Astrocyte of the cerebellum (primary cell): ENCODE data around the gene WDFY1.

Experiments
- DNase-seq: peaks from one replicate; pipeline ENCODE4 v3.0.0-alpha.2; 2011; ENCODE audit warnings: low read depth
- H3K4me3 ChIP-seq: 2 replicates; pipeline ENCODE4 v1.5.1; 2011; ENCODE audit warnings: mild to moderate bottlenecking, low read depth, low read length, moderate library complexity
- in situ Hi-C: cut with HindIII; loops from 2 replicates; pipeline ENCODE4 v1.10.0; 2017; ENCODE audit warnings: low sequenced_read_pairs
- TF ChIP-seq, protein P1 (sequence below): IDR thresholded peaks from 2 replicates; pipeline ENCODE4 v1.5.1; 2012; ENCODE audit warnings: low read length, low read depth, moderate library complexity, mild to moderate bottlenecking; ENCODE audit errors: missing control alignments

The WDFY1 gene

DNA sequence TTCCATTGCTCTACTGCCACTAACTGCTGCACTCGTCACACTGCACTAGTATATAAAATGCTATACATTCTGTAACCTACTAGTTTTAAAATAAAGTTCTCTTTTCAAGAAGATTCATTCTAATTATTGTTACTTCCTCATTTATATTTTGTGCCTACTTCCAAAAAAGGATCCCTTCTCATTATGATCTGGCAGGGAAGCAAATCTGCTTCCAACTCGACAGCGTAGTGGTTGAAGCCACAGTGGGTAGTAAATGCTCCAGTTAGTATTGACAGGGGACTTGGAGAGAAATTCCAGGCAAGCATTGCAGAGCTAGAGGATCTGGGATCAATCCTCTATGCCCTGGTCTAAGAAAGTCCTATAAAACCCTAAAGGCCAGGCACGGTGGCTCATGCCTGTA is 54.4 kb downstream of the WDFY1 start:
- TF ChIP-seq, protein P1, sequence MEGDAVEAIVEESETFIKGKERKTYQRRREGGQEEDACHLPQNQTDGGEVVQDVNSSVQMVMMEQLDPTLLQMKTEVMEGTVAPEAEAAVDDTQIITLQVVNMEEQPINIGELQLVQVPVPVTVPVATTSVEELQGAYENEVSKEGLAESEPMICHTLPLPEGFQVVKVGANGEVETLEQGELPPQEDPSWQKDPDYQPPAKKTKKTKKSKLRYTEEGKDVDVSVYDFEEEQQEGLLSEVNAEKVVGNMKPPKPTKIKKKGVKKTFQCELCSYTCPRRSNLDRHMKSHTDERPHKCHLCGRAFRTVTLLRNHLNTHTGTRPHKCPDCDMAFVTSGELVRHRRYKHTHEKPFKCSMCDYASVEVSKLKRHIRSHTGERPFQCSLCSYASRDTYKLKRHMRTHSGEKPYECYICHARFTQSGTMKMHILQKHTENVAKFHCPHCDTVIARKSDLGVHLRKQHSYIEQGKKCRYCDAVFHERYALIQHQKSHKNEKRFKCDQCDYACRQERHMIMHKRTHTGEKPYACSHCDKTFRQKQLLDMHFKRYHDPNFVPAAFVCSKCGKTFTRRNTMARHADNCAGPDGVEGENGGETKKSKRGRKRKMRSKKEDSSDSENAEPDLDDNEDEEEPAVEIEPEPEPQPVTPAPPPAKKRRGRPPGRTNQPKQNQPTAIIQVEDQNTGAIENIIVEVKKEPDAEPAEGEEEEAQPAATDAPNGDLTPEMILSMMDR = no peak
- in situ Hi-C loops = no loop called here
- DNase-seq = no peak
- H3K4me3 ChIP-seq = no peak overlapping the region

GRCh38 chr2:223889229-223889628 is 55.9 kb downstream of the WDFY1 start:
- DNase-seq = no peak
- TF ChIP-seq, protein P1 = no peak
- no peak overlapping the region for H3K4me3 ChIP-seq
- in situ Hi-C loops = no loop called here

DNA sequence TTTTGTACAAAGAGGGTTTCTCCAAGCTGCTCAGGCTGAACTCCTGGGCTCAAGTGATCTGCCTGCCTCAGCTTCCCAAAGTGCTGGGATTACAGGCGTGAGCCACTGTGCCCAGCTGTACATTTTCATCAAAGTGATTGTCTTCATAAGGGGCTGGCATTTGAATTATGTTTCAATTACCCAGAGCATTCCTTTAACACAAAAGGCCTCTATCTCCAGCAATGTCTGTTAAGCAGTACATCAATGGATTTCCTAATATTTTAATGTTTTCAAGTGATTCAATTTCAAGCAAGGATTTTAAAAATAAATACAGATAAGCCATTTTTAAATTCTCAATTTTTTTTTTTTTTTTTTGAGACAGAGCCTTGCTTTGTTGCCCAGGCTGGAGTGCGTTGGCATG is 56.9 kb downstream of the WDFY1 start:
- no peak overlapping the region for H3K4me3 ChIP-seq
- in situ Hi-C loops = no loop called here
- DNase-seq = no peak
- TF ChIP-seq, protein P1 = no peak

GRCh38 chr2:223887127-223887526 is 58.0 kb downstream of the WDFY1 start:
- in situ Hi-C loops = no loop called here
- TF ChIP-seq, protein P1 = no peak
- H3K4me3 ChIP-seq = no peak overlapping the region
- DNase-seq = no peak

GRCh38 chr2:223886726-223887125 is 58.4 kb downstream of the WDFY1 start:
- no peak overlapping the region for H3K4me3 ChIP-seq
- no peak for DNase-seq
- TF ChIP-seq, protein P1 = no peak
- in situ Hi-C loops = no loop called here

DNA sequence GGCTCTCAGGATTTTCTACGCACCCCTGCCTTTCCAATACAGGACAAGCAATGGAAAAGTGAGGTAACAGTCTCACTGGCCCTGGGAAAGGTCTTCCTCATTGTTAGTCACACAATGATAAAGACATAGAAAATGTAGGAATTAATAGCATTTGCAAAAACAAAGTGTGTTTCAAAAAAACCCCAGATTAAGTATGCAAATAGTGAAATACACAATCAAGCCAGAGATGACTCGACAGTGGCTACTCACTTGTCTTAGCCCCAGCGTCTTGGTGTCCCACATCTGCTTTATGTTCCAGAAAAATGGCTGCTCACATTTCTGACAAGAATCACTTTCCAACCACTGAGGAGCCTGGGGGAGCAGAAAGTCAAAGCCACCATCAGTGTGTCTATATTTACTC is 60.7 kb downstream of the WDFY1 start:
- no peak for DNase-seq
- no peak overlapping the region for H3K4me3 ChIP-seq
- in situ Hi-C loops = no loop called here
- TF ChIP-seq, protein P1 = no peak

GRCh38 chr2:223882715-223883114 is 62.4 kb downstream of the WDFY1 start:
- in situ Hi-C loops = no loop called here
- H3K4me3 ChIP-seq = no peak overlapping the region
- DNase-seq = no peak
- TF ChIP-seq, protein P1 = no peak
